Aorta (tissue), 5 donors: ENCODE data around the gene TMEM59L. TPM values are rescaled to one million over a fixed set of nuclear protein-coding genes. Genes with fewer than 3 reads are reported as not detected.

Source experiments
- ATAC-seq: fragments of 200-7000 bp; cut with Tn5 transposase; one replicate; pipeline ENCODE4 v1.9.1; 2022; ENCODE audit warnings: moderate library complexity; ENCODE audit not compliant: low FRiP score
- DNase-seq, 2 donors: peaks; one replicate each; pipeline ENCODE4 v3.0.0-alpha.2; 2020
- H3K27ac ChIP-seq, 2 donors: one replicate each; pipeline ENCODE4 v1.5.1; 2013; ENCODE audit warnings: low read length in 2 of 2, mild to moderate bottlenecking in 2 of 2, moderate library complexity in 2 of 2, control low read depth in 1 of 2, inconsistent platforms in 1 of 2, low read depth in 1 of 2
- H3K27me3 ChIP-seq, 2 donors: one replicate each; pipeline ENCODE4 v1.6.1; 2013; ENCODE audit warnings: control low read depth in 1 of 2, low read length in 1 of 2, mild to moderate bottlenecking in 1 of 2, moderate library complexity in 1 of 2; ENCODE audit not compliant: insufficient read depth in 2 of 2, control insufficient read depth in 1 of 2
- H3K36me3 ChIP-seq, 2 donors: one replicate each; pipeline ENCODE4 v1.6.1; 2013; ENCODE audit warnings: control low read depth in 1 of 2, low read length in 1 of 2, mild to moderate bottlenecking in 1 of 2; ENCODE audit not compliant: insufficient read depth in 2 of 2, control insufficient read depth in 1 of 2
- H3K4me1 ChIP-seq, 2 donors: one replicate each; pipeline ENCODE4 v1.6.1; 2013; ENCODE audit warnings: low read length in 2 of 2, control low read depth in 1 of 2, mild to moderate bottlenecking in 1 of 2, moderate library complexity in 1 of 2; ENCODE audit not compliant: insufficient read depth in 2 of 2, control insufficient read depth in 1 of 2
- H3K4me3 ChIP-seq, 2 donors: one replicate each; pipeline ENCODE4 v1.5.1; 2013; ENCODE audit warnings: low read length in 2 of 2, control low read depth in 1 of 2, mild to moderate bottlenecking in 1 of 2
- H3K9me3 ChIP-seq: one replicate; pipeline ENCODE4 v1.6.1; 2013; ENCODE audit warnings: mild to moderate bottlenecking, low read length; ENCODE audit not compliant: control insufficient read depth
- WGBS, 2 donors: extraction: QIAGEN DNeasy Blood & Tissue Kit; methylation state at CpG; one replicate each; pipeline ENCODE4 v1.1.7; 2013; 5-methylcytosine and 5-hydroxymethylcytosine counted together
- intact Hi-C, 2 donors: fragments of 100-400 bp; cut with DNase I; formaldehyde crosslinking; loops; one replicate each; pipeline versions ENCODE4 v1.14.2 to v1.15.0; 2022
- polyA plus RNA-seq, 2 donors: library from polyadenylated mRNA; stranded (reverse); fragments of 200-250 nt; gene quantifications; one replicate each; pipeline ENCODE4 v1.2.3, GENCODE V29; 2013
- total RNA-seq, 2 donors: library from RNA; stranded (reverse); fragmentation: NEBNext Ultra II Directional; extraction: Animal tissue kit (Norgen Biotek cat#: 25700); gene quantifications; one replicate each; pipeline ENCODE4 v1.2.1, GENCODE V29; 2021
- donor health status: healthy with polysubstance abuse.
- donor health status: Bipolar disorder and iron deficiency.
- donor health status: DM: no; HTN: no; CAD: no.
- donor health status: DM: no; HTN: no; CAD: no.
- donor health status: DM: yes; HTN: yes; CAD: no.

TMEM59L gene
- total and polyA plus RNA-seq, 4 donors = 0.97 to 8.9 (median 5.8) TPM

DNA sequence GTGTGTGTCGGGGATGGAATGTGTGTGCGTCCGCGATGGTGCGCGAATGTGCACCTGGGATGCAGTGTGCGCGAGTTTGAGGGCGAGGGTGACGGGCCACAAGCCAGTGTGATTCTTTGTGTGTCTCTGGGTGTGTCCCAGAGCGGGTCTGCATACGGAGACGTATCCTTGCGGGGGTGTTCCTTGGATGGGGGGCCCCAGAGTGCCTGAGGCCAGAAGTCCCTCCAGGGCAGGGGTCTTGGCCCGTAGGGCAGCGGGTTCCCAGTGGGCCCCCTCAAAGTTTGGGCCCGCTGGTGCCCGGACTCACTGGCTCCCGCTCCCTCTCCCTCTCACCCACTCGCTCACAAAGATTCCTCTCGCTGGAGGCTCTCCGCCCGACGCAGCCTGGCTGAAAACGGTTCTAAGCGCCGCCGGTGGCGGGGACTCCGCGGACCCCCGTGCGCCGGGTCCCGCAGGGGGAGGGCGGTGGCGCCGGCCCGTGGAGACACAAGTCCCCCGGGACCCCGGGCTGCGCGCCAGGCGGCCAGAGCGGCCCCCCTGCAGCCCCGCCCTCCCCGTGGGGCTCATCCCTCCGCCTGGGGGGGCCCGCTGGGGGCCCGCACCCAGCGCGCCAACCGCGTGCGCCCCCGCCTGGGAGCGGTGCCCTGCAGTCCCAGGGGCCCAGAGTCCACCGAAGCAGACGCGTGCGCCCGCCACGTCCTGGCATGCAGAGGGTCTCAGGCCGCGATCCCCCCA, 7.0 kb upstream of the TMEM59L start:
- H3K36me3 ChIP-seq = no peaks in the 10 kb centered on the region
- WGBS, 2 donors = 3 to 5% methylated on average over 30 to 65 of the region's 65 CpGs
- H3K27me3 ChIP-seq = no peaks in the 10 kb centered on the region
- ATAC-seq (no peak), DNase-seq (no peak)
- no peak overlapping the region for H3K4me3 ChIP-seq
- H3K9me3 ChIP-seq = no peaks in the 10 kb centered on the region
- intact Hi-C loops = no loop called here
- no peak overlapping the region for H3K27ac ChIP-seq
- no peaks in the 10 kb centered on the region for H3K4me1 ChIP-seq

DNA sequence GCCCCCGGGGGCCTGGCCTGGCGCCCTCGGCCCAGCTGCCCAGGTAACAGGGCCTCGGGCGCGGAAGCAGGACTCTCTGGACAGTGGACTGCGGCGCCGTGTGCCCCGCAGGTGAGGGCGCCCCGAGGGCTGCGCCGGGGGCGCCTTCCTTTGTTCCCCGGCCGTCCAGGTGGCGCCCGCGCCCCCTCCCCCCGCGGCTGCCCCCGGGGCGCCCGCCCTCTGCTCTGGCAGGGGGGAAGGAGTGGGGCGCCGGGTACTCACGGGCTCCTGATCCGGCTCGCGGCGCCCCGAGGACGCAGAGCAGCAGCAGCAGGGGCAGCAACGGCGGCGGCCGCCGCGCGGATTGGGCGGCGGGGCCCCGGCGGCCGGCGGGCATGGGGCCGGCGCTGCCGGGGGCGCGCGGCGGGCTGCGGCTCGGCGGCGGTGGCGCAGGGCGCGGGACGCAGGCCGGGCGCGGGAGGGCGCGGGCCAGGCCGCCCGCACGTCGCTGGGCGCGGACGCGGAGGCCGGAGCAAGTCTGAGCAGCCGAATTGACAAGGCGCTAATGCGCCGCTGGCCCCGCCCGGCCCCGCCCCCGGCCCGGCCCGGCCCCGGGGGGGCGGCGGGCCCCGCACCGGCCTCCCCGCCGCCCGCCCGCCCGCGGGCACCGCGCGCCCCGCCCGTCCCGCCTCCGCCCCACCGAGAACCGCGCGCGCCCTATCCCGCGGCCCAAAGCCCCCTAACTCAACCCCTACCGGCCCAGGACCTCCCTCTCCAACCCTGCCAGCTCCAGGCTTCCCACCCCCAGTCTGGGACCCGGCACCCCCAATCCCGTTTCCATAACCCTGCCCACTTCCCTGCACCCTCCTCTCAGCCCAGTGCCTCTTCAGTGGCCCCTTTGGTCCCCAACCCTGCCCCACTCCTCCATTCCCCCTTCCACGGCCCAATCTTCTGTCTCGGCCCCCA, 6.1 kb upstream of the TMEM59L start, which contains the start of gene CRLF1:
TSS of gene CRLF1 (minus strand) at position 519 of the 945 bp plus-strand sequence. CDS start at position 376, 143 bp downstream.
- intact Hi-C loops = no loop called here
- H3K4me1 ChIP-seq = no peaks in the 10 kb centered on the region
- H3K27ac ChIP-seq = no peak within 1 kb of the TSS
- ATAC-seq = no peak
- DNase-seq = no peak
- WGBS, 2 donors = 0 to 1% methylated on average over 39 to 116 of the region's 116 CpGs
- no peaks in the 10 kb centered on the region for H3K36me3 ChIP-seq
- H3K9me3 ChIP-seq = no peaks in the 10 kb centered on the region
- H3K4me3 ChIP-seq = peak within 1 kb of the TSS in 1 of 2 donors; percentile 11
- no peaks in the 10 kb centered on the region for H3K27me3 ChIP-seq

GRCh38 chr19:18607226-18608101, 5.2 kb upstream of the TMEM59L start:
- whole genome bisulfite sequencing, 2 donors = 2% methylated on average over 65 to 68 of the region's 68 CpGs
- no peaks in the 10 kb centered on the region for H3K36me3 ChIP-seq
- no peak overlapping the region for H3K4me3 ChIP-seq
- H3K4me1 ChIP-seq = no peaks in the 10 kb centered on the region
- no peaks in the 10 kb centered on the region for H3K27me3 ChIP-seq
- H3K27ac ChIP-seq = no peak overlapping the region
- ATAC-seq (no peak), DNase-seq (no peak)
- no peaks in the 10 kb centered on the region for H3K9me3 ChIP-seq
- intact Hi-C loops = no loop called here

DNA sequence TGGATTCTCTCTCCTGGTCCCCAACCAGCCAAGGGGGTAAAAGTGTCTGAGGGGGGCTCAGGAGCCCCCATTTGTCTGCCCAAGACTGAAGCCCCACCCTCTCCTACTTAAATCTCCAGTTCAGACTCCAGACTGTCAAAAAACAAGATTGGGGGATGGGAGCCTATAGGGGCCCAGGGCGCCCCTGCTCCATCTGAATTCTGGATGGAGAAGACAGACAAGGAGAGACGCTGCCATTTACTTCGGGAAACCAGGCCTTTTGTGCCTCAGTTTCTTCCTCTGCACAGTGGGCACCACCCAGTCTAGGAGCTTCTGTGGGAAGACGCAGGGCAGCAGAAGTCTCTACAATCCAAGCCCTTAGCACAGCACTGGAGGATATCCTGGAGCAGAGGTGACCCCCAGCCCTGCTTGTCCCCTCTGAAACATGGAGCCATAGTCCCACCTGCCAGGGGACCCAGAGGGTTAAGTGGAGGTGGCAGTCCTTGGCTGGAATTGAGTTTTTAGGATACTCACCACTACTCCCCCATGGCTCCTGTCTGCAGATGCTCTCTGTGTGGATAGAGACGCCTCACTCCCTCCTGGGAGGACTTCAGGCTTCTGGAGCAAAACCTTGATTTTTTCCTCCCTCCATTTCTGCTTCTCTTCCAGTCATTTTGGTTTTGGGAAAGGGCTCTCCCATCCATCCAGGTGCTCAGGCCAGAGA, 4.4 kb upstream of the TMEM59L start:
- Histone ChIP-seq H3K27me3 (no peaks in the 10 kb centered on the region), H3K36me3 (no peaks in the 10 kb centered on the region), H3K27ac (no peak overlapping the region), H3K4me3 (no peak overlapping the region), H3K9me3 (no peaks in the 10 kb centered on the region), H3K4me1 (no peaks in the 10 kb centered on the region)
- DNase-seq (no peak), ATAC-seq (no peak)
- intact Hi-C loops = no loop called here
- 61 to 66% methylated on average over 5 of the region's 5 CpGs for WGBS, 2 donors

- 82 to 84% methylated on average over 9 of the region's 9 CpGs for WGBS, 2 donors
- Histone ChIP-seq H3K36me3 (no peaks in the 10 kb centered on the region), H3K4me1 (no peaks in the 10 kb centered on the region), H3K27me3 (no peaks in the 10 kb centered on the region), H3K9me3 (no peaks in the 10 kb centered on the region), H3K27ac (no peak overlapping the region), H3K4me3 (no peak overlapping the region)
- intact Hi-C loops = no loop called here
- ATAC-seq (no peak), DNase-seq (no peak)
These were observed 3.6 kb upstream of the TMEM59L start for GRCh38 chr19:18608805-18609716.

- Histone ChIP-seq H3K36me3 (no peaks in the 10 kb centered on the region), H3K27ac (no peak overlapping the region), H3K27me3 (no peaks in the 10 kb centered on the region), H3K4me1 (no peaks in the 10 kb centered on the region), H3K9me3 (no peaks in the 10 kb centered on the region), H3K4me3 (no peak overlapping the region)
- ATAC-seq = no peak
- intact Hi-C loops = no loop called here
- no peak for DNase-seq
- whole genome bisulfite sequencing, 2 donors = 49 to 55% methylated on average over 2 of the region's 2 CpGs
These were observed 3.0 kb upstream of the TMEM59L start for GRCh38 chr19:18609717-18610051.

GRCh38 chr19:18610245-18610555, 2.5 kb upstream of the TMEM59L start:
- ATAC-seq (no peak), DNase-seq (no peak)
- 59 to 63% methylated on average over 3 of the region's 3 CpGs for WGBS, 2 donors

More at GRCh38 chr19:18610245-18610555, 2.5 kb upstream of the TMEM59L start:
- no peaks in the 10 kb centered on the region for H3K27me3 ChIP-seq
- intact Hi-C loops = no loop called here
- no peaks in the 10 kb centered on the region for H3K36me3 ChIP-seq
- no peaks in the 10 kb centered on the region for H3K4me1 ChIP-seq
- no peak overlapping the region for H3K27ac ChIP-seq
- no peaks in the 10 kb centered on the region for H3K9me3 ChIP-seq
- no peak overlapping the region for H3K4me3 ChIP-seq
